ENCODE data around the gene MRPL38. TPM values are rescaled to one million over a fixed set of nuclear protein-coding genes. Genes with fewer than 3 reads are reported as not detected.

Gene MRPL38
- total RNA-seq, 1 donor from 2014 or later = 65.6 TPM

- H3K9me3 Mint-ChIP-seq (ENCODE audit: unreplicated experiment) = no peaks in the 10 kb centered on the region
- peaks cover 5% of the 10 kb centered on the region for H3K27me3 Mint-ChIP-seq (ENCODE audit: low read depth, unreplicated experiment)
- Histone ChIP-seq H3K79me2 (ENCODE audit: insufficient read depth, low read length) (no peaks in the 10 kb centered on the region), H3K9me3 (ENCODE audit: insufficient read depth, low read depth, low read length) (no peaks in the 10 kb centered on the region), H3K9ac (ENCODE audit: low read length) (no peak overlapping the region), H4K20me1 (ENCODE audit: insufficient read depth, low read length) (no peaks in the 10 kb centered on the region), H2AFZ (ENCODE audit: low read depth, low read length) (no peak overlapping the region), H3K27me3 (ENCODE audit: insufficient read depth, low read length) (no peaks in the 10 kb centered on the region), H3K4me3 (ENCODE audit: insufficient read depth, low read depth, low read length) (no peak overlapping the region), H3K4me2 (ENCODE audit: low read length) (no peak overlapping the region), H3K36me3 (ENCODE audit: insufficient read depth, low read length) (peaks cover 2% of the 10 kb centered on the region), H3K27ac (ENCODE audit: low read depth, low read length) (no peak overlapping the region), H3K4me1 (ENCODE audit: insufficient read depth, low read length) (no peaks in the 10 kb centered on the region)
- no peak for FAIRE-seq
- H3K4me3 Mint-ChIP-seq (ENCODE audit: unreplicated experiment) = no peak overlapping the region
- TF ChIP-seq CTCF (IDR thresholded peaks at IDR 0.05; ENCODE audit: insufficient read depth, low read depth, low read length) = no peak
- TF ChIP-seq EZH2 (IDR thresholded peaks at IDR 0.05; ENCODE audit: insufficient read depth, low read length) = no peak
- DNase-seq (ENCODE audit: low read depth) = no peak
- peaks cover 9% of the 10 kb centered on the region for H3K36me3 Mint-ChIP-seq (ENCODE audit: low read depth, unreplicated experiment)
- H3K4me1 Mint-ChIP-seq (ENCODE audit: low read depth, unreplicated experiment) = no peaks in the 10 kb centered on the region
- H3K27ac Mint-ChIP-seq (ENCODE audit: unreplicated experiment) = no peak overlapping the region
Measured at GRCh38 chr17:75922173-75922961, 17.7 kb upstream of the MRPL38 start.

DNA sequence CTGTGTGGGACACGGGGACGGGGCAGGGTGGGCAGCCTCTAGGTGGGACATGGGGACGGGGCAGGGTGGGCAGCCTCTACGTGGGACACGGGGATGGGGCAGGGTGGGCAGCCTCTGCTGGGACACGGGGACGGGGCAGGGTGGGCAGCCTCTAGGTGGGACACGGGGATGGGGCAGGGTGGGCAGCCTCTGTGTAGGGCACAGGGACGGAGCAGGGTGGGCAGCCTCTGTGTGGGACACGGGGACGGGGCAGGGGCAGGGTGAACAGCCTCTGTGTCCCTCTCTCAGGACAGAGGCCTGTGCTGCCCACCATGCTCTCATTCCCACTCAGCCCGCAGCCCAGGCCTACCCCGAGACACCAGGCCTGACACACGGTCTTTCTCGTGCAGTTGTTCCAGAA, 16.9 kb upstream of the MRPL38 start:
- peaks cover 12% of the 10 kb centered on the region for H3K36me3 Mint-ChIP-seq (ENCODE audit: low read depth, unreplicated experiment)
- no peaks in the 10 kb centered on the region for H4K20me1 ChIP-seq (ENCODE audit: insufficient read depth, low read length)
- H3K79me2 ChIP-seq (ENCODE audit: insufficient read depth, low read length) = no peaks in the 10 kb centered on the region
- no peak overlapping the region for H3K27ac Mint-ChIP-seq (ENCODE audit: unreplicated experiment)
- H3K4me1 Mint-ChIP-seq (ENCODE audit: low read depth, unreplicated experiment) = no peaks in the 10 kb centered on the region
- no peaks in the 10 kb centered on the region for H3K27me3 ChIP-seq (ENCODE audit: insufficient read depth, low read length)
- no peak overlapping the region for H3K4me3 Mint-ChIP-seq (ENCODE audit: unreplicated experiment)
- DNase-seq (ENCODE audit: low read depth) (no peak), FAIRE-seq (no peak)
- H3K4me1 ChIP-seq (ENCODE audit: insufficient read depth, low read length) = no peaks in the 10 kb centered on the region
- peaks cover 8% of the 10 kb centered on the region for H3K27me3 Mint-ChIP-seq (ENCODE audit: low read depth, unreplicated experiment)
- no peaks in the 10 kb centered on the region for H3K9me3 Mint-ChIP-seq (ENCODE audit: unreplicated experiment)
- H3K36me3 ChIP-seq (ENCODE audit: insufficient read depth, low read length) = peaks cover 2% of the 10 kb centered on the region
- H3K9me3 ChIP-seq (ENCODE audit: insufficient read depth, low read depth, low read length) = no peaks in the 10 kb centered on the region
- no peak overlapping the region for H3K27ac ChIP-seq (ENCODE audit: low read depth, low read length)
- H3K9ac ChIP-seq (ENCODE audit: low read length) = no peak overlapping the region
- no peak overlapping the region for H3K4me2 ChIP-seq (ENCODE audit: low read length)
- no peak for TF ChIP-seq CTCF (IDR thresholded peaks at IDR 0.05; ENCODE audit: insufficient read depth, low read depth, low read length)
- no peak for TF ChIP-seq EZH2 (IDR thresholded peaks at IDR 0.05; ENCODE audit: insufficient read depth, low read length)
- H3K4me3 ChIP-seq (ENCODE audit: insufficient read depth, low read depth, low read length) = no peak overlapping the region
- no peak overlapping the region for H2AFZ ChIP-seq (ENCODE audit: low read depth, low read length)

DNA sequence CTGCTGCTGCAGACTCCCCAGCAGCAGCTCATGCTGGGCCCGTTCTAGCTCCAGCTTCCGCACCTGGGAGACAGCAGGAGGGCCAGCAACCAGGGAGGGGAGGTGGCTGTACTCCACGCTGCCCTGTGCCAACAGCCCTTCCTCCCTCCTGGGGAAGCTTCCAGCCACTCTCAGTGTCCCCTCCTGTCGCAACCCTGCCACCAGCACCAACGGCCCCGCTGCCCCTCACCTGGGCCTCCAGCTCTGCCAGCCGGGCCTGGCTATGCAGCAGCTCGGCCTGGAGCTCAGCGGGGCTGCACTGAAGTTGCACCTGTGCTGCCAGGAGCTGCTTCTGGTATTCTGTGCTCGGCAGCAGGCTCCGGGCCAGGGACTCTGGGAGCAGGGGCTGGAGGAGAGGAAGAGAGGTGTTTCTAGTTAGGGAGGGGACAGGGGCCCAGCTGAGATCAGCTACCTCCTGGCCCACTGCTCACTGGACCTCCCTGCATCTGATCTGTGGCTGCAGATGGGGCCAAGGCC, 15.4 kb upstream of the MRPL38 start:
- Histone ChIP-seq H3K79me2 (ENCODE audit: insufficient read depth, low read length) (no peaks in the 10 kb centered on the region), H3K9me3 (ENCODE audit: insufficient read depth, low read depth, low read length) (no peaks in the 10 kb centered on the region), H3K27ac (ENCODE audit: low read depth, low read length) (no peak overlapping the region), H3K27me3 (ENCODE audit: insufficient read depth, low read length) (no peaks in the 10 kb centered on the region), H3K36me3 (ENCODE audit: insufficient read depth, low read length) (no peaks in the 10 kb centered on the region), H3K9ac (ENCODE audit: low read length) (no peak overlapping the region), H4K20me1 (ENCODE audit: insufficient read depth, low read length) (no peaks in the 10 kb centered on the region), H3K4me2 (ENCODE audit: low read length) (no peak overlapping the region), H3K4me3 (ENCODE audit: insufficient read depth, low read depth, low read length) (no peak overlapping the region), H3K4me1 (ENCODE audit: insufficient read depth, low read length) (no peaks in the 10 kb centered on the region), H2AFZ (ENCODE audit: low read depth, low read length) (no peak overlapping the region)
- no peaks in the 10 kb centered on the region for H3K9me3 Mint-ChIP-seq (ENCODE audit: unreplicated experiment)
- FAIRE-seq = no peak
- peaks cover 8% of the 10 kb centered on the region for H3K27me3 Mint-ChIP-seq (ENCODE audit: low read depth, unreplicated experiment)
- TF ChIP-seq CTCF (IDR thresholded peaks at IDR 0.05; ENCODE audit: insufficient read depth, low read depth, low read length) = no peak
- TF ChIP-seq EZH2 (IDR thresholded peaks at IDR 0.05; ENCODE audit: insufficient read depth, low read length) = no peak
- H3K36me3 Mint-ChIP-seq (ENCODE audit: low read depth, unreplicated experiment) = peaks cover 12% of the 10 kb centered on the region
- H3K4me1 Mint-ChIP-seq (ENCODE audit: low read depth, unreplicated experiment) = no peaks in the 10 kb centered on the region
- no peak overlapping the region for H3K27ac Mint-ChIP-seq (ENCODE audit: unreplicated experiment)
- H3K4me3 Mint-ChIP-seq (ENCODE audit: unreplicated experiment) = no peak overlapping the region
- DNase-seq (ENCODE audit: low read depth) = no peak

All from astrocyte (in vitro differentiated cells and primary cell).